Suprapubic skin (tissue), 4 donors: ENCODE data around the gene ANAPC13. TPM values are rescaled to one million over a fixed set of nuclear protein-coding genes. Genes with fewer than 3 reads are reported as not detected.

Source experiments
- DNase-seq, 2 donors: peaks; one replicate each; pipeline ENCODE4 v3.0.0-alpha.2; 2019; ENCODE audit warnings: low spot score in 2 of 2
- H3K27ac ChIP-seq: fragments of 200-600 bp; sonication (generic); one replicate; pipeline ENCODE4 v1.5.1; 2019
- H3K27me3 ChIP-seq: fragments of 200-600 bp; sonication (generic); one replicate; pipeline ENCODE4 v1.5.1; 2019
- H3K36me3 ChIP-seq: fragments of 200-600 bp; sonication (generic); one replicate; pipeline ENCODE4 v1.5.1; 2019
- H3K4me1 ChIP-seq: fragments of 200-600 bp; sonication (generic); one replicate; pipeline ENCODE4 v1.5.1; 2019
- H3K4me3 ChIP-seq: fragments of 200-600 bp; sonication (generic); one replicate; pipeline ENCODE4 v1.5.1; 2019; ENCODE audit warnings: mild to moderate bottlenecking
- H3K9me3 ChIP-seq: fragments of 200-600 bp; sonication (generic); one replicate; pipeline ENCODE4 v1.5.1; 2019
- EP300 ChIP-seq: sonication (generic); formaldehyde crosslinking; IDR thresholded peaks from one replicate; pipeline ENCODE4 v1.6.1; 2017; ENCODE audit warnings: antibody characterized with exemption
- POLR2A ChIP-seq, 2 donors: fragments of 450-650 bp; IDR thresholded peaks; one replicate each; pipeline ENCODE4 v1.6.1; 2017; ENCODE audit warnings: antibody characterized with exemption in 2 of 2, mild to moderate bottlenecking in 2 of 2, moderate library complexity in 2 of 2
- POLR2AphosphoS5 ChIP-seq, 3 donors: sonication (generic); formaldehyde crosslinking; IDR thresholded peaks; one replicate each; pipeline ENCODE4 v1.6.1; 2017; ENCODE audit warnings: antibody characterized with exemption in 3 of 3
- WGBS: methylation state at CpG from one replicate; pipeline ENCODE4 v1.1.5; 2018; 5-methylcytosine and 5-hydroxymethylcytosine counted together
- total RNA-seq, 4 donors: library from RNA; depleted of rRNA; stranded (reverse); fragments of >200 nt; gene quantifications; one replicate each; pipeline ENCODE4 v1.1.0, GENCODE V29; 2016
- TF ChIP-seq, protein P1 (sequence below), 2 donors: fragments of 200-600 bp in 1 of 2; fragments of 450-650 bp in 1 of 2; sonication (generic) in 1 of 2; IDR thresholded peaks; one replicate each; pipeline ENCODE4 v1.5.1; 2016 to 2019; ENCODE audit warnings: antibody characterized with exemption in 2 of 2, mild to moderate bottlenecking in 1 of 2, moderate library complexity in 1 of 2

ANAPC13 gene
- total RNA-seq, 4 donors from 2014 or later, result 20.8 to 51.2 (median 46.0) TPM

- DNase-seq, result no peak
- peaks cover 30% of the 10 kb centered on the region for H3K4me1 ChIP-seq
- no peaks in the 10 kb centered on the region for H3K36me3 ChIP-seq
- TF ChIP-seq POLR2AphosphoS5 (IDR thresholded peaks at IDR 0.05), result no peak
- TF ChIP-seq, protein P1, sequence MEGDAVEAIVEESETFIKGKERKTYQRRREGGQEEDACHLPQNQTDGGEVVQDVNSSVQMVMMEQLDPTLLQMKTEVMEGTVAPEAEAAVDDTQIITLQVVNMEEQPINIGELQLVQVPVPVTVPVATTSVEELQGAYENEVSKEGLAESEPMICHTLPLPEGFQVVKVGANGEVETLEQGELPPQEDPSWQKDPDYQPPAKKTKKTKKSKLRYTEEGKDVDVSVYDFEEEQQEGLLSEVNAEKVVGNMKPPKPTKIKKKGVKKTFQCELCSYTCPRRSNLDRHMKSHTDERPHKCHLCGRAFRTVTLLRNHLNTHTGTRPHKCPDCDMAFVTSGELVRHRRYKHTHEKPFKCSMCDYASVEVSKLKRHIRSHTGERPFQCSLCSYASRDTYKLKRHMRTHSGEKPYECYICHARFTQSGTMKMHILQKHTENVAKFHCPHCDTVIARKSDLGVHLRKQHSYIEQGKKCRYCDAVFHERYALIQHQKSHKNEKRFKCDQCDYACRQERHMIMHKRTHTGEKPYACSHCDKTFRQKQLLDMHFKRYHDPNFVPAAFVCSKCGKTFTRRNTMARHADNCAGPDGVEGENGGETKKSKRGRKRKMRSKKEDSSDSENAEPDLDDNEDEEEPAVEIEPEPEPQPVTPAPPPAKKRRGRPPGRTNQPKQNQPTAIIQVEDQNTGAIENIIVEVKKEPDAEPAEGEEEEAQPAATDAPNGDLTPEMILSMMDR (IDR thresholded peaks at IDR 0.05), result no peak
- no peak for TF ChIP-seq POLR2A (IDR thresholded peaks at IDR 0.05)
- TF ChIP-seq EP300, result no peak
- H3K27me3 ChIP-seq, result no peaks in the 10 kb centered on the region
- H3K9me3 ChIP-seq, result no peaks in the 10 kb centered on the region
- 80% methylated on average over 4 of the region's 4 CpGs for WGBS
- no peak overlapping the region for H3K4me3 ChIP-seq
- H3K27ac ChIP-seq, result no peak overlapping the region
Observed at GRCh38 chr3:134459562-134459961, 26.2 kb downstream of the ANAPC13 start.

DNA sequence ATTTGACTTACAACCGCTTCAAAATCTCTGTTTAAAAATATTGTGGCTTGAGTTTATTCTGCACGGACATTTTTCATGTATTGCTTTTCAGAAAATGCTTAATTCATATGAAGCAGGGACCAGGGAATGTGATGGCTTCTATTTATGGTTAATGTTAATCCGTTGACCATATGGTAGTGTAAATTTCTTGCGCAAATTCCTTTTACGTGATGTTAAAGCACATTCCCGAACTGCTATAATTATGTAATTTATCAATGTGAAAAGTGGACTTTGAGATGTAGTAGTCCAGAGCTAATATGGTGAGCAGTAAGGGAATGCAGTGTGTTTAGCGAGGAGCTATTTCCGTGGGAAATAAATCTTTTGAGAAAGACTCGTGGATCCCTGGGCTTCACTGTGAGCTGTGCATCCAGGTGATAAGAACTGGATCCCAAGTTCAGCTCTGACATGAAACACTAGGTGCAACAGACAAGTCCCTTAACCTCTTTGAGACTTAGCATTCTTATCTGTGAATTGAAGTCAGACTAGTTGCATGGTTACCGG lies 27.3 kb downstream of the ANAPC13 start:
- 87% methylated on average over 10 of the region's 10 CpGs for WGBS
- H3K9me3 ChIP-seq, result no peaks in the 10 kb centered on the region
- DNase-seq, result no peak
- H3K4me1 ChIP-seq, result peaks cover 25% of the 10 kb centered on the region
- TF ChIP-seq, protein P1 (IDR thresholded peaks at IDR 0.05), result no peak
- TF ChIP-seq POLR2AphosphoS5 (IDR thresholded peaks at IDR 0.05) (no peak), EP300 (no peak), POLR2A (IDR thresholded peaks at IDR 0.05) (no peak)
- no peaks in the 10 kb centered on the region for H3K27me3 ChIP-seq
- no peaks in the 10 kb centered on the region for H3K36me3 ChIP-seq
- H3K4me3 ChIP-seq, result no peak overlapping the region
- no peak overlapping the region for H3K27ac ChIP-seq

- TF ChIP-seq, protein P1 (IDR thresholded peaks at IDR 0.05), result no peak
- TF ChIP-seq POLR2A (IDR thresholded peaks at IDR 0.05) (no peak), POLR2AphosphoS5 (IDR thresholded peaks at IDR 0.05) (peak in 1 of 3 donors; percentile 35), EP300 (no peak)
- WGBS, result 67% methylated on average over 9 of the region's 9 CpGs
- no peaks in the 10 kb centered on the region for H3K36me3 ChIP-seq
Observed at GRCh38 chr3:134457376-134458074, 28.3 kb downstream of the ANAPC13 start.

GRCh38 chr3:134453631-134454030 lies 32.2 kb downstream of the ANAPC13 start:
- TF ChIP-seq EP300 (no peak), POLR2A (IDR thresholded peaks at IDR 0.05) (no peak), POLR2AphosphoS5 (IDR thresholded peaks at IDR 0.05) (no peak)
- TF ChIP-seq, protein P1 (IDR thresholded peaks at IDR 0.05), result no peak
- no peak overlapping the region for H3K4me3 ChIP-seq
- H3K27ac ChIP-seq, result no peak overlapping the region
- no peaks in the 10 kb centered on the region for H3K9me3 ChIP-seq
- WGBS, result 71% methylated on average over 6 of the region's 6 CpGs
- DNase-seq, result no peak
- H3K4me1 ChIP-seq, result no peaks in the 10 kb centered on the region
- no peaks in the 10 kb centered on the region for H3K36me3 ChIP-seq
- no peaks in the 10 kb centered on the region for H3K27me3 ChIP-seq

More at GRCh38 chr3:134457376-134458074, 28.3 kb downstream of the ANAPC13 start:
- Histone ChIP-seq H3K4me1 (peaks cover 17% of the 10 kb centered on the region), H3K9me3 (no peaks in the 10 kb centered on the region), H3K27me3 (no peaks in the 10 kb centered on the region), H3K27ac (peak overlapping the region; percentile 27), H3K4me3 (no peak overlapping the region)
- DNase-seq, result no peak

DNA sequence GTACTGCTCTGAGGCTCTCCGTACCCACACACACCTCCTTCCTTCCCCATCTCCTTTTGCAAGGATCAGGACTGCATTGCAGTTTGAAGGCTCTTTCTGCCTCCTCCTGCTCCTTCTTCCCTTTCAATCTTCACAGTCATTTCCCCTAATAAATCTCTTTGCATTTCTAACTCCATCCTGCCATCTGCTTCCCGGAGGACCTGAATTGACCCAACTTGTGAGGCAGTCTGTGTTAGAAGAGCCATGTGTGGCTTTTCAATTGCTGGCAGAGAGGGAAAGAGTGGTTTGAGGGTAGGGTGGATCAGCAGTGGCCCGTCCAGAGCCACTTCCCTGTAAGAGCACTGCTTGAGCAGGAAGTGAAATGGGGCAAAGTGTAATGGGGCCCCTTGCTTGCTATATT lies 35.8 kb downstream of the ANAPC13 start:
- H3K4me1 ChIP-seq, result peaks cover 21% of the 10 kb centered on the region
- no peak for DNase-seq
- H3K36me3 ChIP-seq, result no peaks in the 10 kb centered on the region
- H3K27me3 ChIP-seq, result no peaks in the 10 kb centered on the region
- H3K27ac ChIP-seq, result no peak overlapping the region
- no peak for TF ChIP-seq EP300
- TF ChIP-seq POLR2A (IDR thresholded peaks at IDR 0.05), result no peak
- no peak for TF ChIP-seq POLR2AphosphoS5 (IDR thresholded peaks at IDR 0.05)
- TF ChIP-seq, protein P1 (IDR thresholded peaks at IDR 0.05), result no peak
- no peaks in the 10 kb centered on the region for H3K9me3 ChIP-seq
- H3K4me3 ChIP-seq, result no peak overlapping the region
- 71% methylated on average over 3 of the region's 3 CpGs for WGBS
